GM19193 (cell line): Measurements from ENCODE around the gene SDC1.

ENCODE experiments used
- POLR2A ChIP-seq: IDR thresholded peaks from 4 replicates; pipeline ENCODE4 v1.6.1; 2011; ENCODE audit not compliant: insufficient read depth, insufficient read length; ENCODE audit errors: extremely low read depth

SDC1 gene

GRCh38 chr2:20194097-20195015 is 30.6 kb downstream of the SDC1 start:
- no peak for TF ChIP-seq POLR2A

- no peak for TF ChIP-seq POLR2A
Measured at GRCh38 chr2:20193185-20193584, 31.7 kb downstream of the SDC1 start.

GRCh38 chr2:20192781-20193180 is 32.1 kb downstream of the SDC1 start:
- no peak for TF ChIP-seq POLR2A

GRCh38 chr2:20191714-20192569 is 33.0 kb downstream of the SDC1 start:
- TF ChIP-seq POLR2A, result no peak

- no peak for TF ChIP-seq POLR2A
Measured at GRCh38 chr2:20190876-20191713, 33.8 kb downstream of the SDC1 start.

- no peak for TF ChIP-seq POLR2A
Measured at GRCh38 chr2:20190170-20190569, 34.8 kb downstream of the SDC1 start.

GRCh38 chr2:20189299-20189931 is 35.5 kb downstream of the SDC1 start:
- TF ChIP-seq POLR2A, result no peak

- no peak for TF ChIP-seq POLR2A
Measured at GRCh38 chr2:20188851-20189250, 36.1 kb downstream of the SDC1 start.

- no peak for TF ChIP-seq POLR2A
Measured at GRCh38 chr2:20188201-20188600, 36.7 kb downstream of the SDC1 start.

- no peak for TF ChIP-seq POLR2A
Measured at GRCh38 chr2:20187331-20187730, 37.6 kb downstream of the SDC1 start.

GRCh38 chr2:20186855-20187187 is 38.1 kb downstream of the SDC1 start:
- no peak for TF ChIP-seq POLR2A

GRCh38 chr2:20186078-20186854 is 38.7 kb downstream of the SDC1 start:
- no peak for TF ChIP-seq POLR2A

- no peak for TF ChIP-seq POLR2A
Measured at GRCh38 chr2:20185176-20186022, 39.5 kb downstream of the SDC1 start.
